Mesendoderm (in vitro differentiated cells): ENCODE data around the gene GAB3.

Experiments used
- DNase-seq: peaks from one replicate; pipeline ENCODE4 v3.0.0; 2013
- H2AK5ac ChIP-seq: 2 replicates; pipeline ENCODE4 v1.6.1; 2013; ENCODE audit warnings: low read length, inconsistent platforms
- H2BK120ac ChIP-seq: 2 replicates; pipeline ENCODE4 v1.6.1; 2013; ENCODE audit warnings: low read depth, mild to moderate bottlenecking, low read length, moderate library complexity, mixed read lengths
- H2BK15ac ChIP-seq: replicated peaks from 2 replicates; pipeline ENCODE4 v1.6.1; 2013; ENCODE audit warnings: low read depth, mild to moderate bottlenecking, moderate library complexity
- H2BK5ac ChIP-seq: 2 replicates; pipeline ENCODE4 v1.6.1; 2013; ENCODE audit warnings: low read length, inconsistent platforms
- H3K18ac ChIP-seq: 2 replicates; pipeline ENCODE4 v1.6.1; 2013; ENCODE audit warnings: mild to moderate bottlenecking, low read length, mixed read lengths
- H3K23ac ChIP-seq: one replicate; pipeline ENCODE4 v1.6.1; 2013; ENCODE audit warnings: low read length
- H3K27ac ChIP-seq: 2 replicates; pipeline ENCODE4 v1.5.1; 2013; ENCODE audit warnings: low read depth, mild to moderate bottlenecking, inconsistent platforms, low read length, moderate library complexity
- H3K27me3 ChIP-seq: 2 replicates; pipeline ENCODE4 v1.6.1; 2013; ENCODE audit warnings: low read length, control low read depth, mild to moderate bottlenecking, inconsistent platforms; ENCODE audit not compliant: insufficient read depth, poor library complexity
- H3K36me3 ChIP-seq: 2 replicates; pipeline ENCODE4 v1.6.1; 2013; ENCODE audit warnings: low read length, inconsistent platforms; ENCODE audit not compliant: control insufficient read depth, insufficient read depth
- H3K4ac ChIP-seq: one replicate; pipeline ENCODE4 v1.6.1; 2013; ENCODE audit warnings: low read depth, mild to moderate bottlenecking, low read length, moderate library complexity
- H3K4me1 ChIP-seq: 2 replicates; pipeline ENCODE4 v1.6.1; 2013; ENCODE audit warnings: low read depth, low read length, inconsistent platforms; ENCODE audit not compliant: control insufficient read depth
- H3K4me2 ChIP-seq: 2 replicates; pipeline ENCODE4 v1.6.1; 2013; ENCODE audit warnings: low read length
- H3K4me3 ChIP-seq: 2 replicates; pipeline ENCODE4 v1.5.1; 2013; ENCODE audit warnings: mild to moderate bottlenecking, low read length
- H3K56ac ChIP-seq: one replicate; pipeline ENCODE4 v1.6.1; 2013; ENCODE audit warnings: low read length
- H3K79me1 ChIP-seq: 2 replicates; pipeline ENCODE4 v1.6.1; 2013; ENCODE audit warnings: low read length, inconsistent platforms
- H3K79me2 ChIP-seq: 2 replicates; pipeline ENCODE4 v1.6.1; 2013; ENCODE audit warnings: mild to moderate bottlenecking, low read length; ENCODE audit not compliant: control insufficient read depth, insufficient read depth
- H3K9ac ChIP-seq: 2 replicates; pipeline ENCODE4 v1.6.1; 2013; ENCODE audit warnings: low read length, inconsistent platforms
- H4K5ac ChIP-seq: one replicate; pipeline ENCODE4 v1.6.1; 2013; ENCODE audit warnings: low read length
- H4K8ac ChIP-seq: one replicate; pipeline ENCODE4 v1.6.1; 2013; ENCODE audit warnings: low read depth, mild to moderate bottlenecking, control low read depth, low read length, moderate library complexity
- WGBS: extraction: QIAGEN DNeasy Blood & Tissue Kit; methylation state at CpG from one replicate; pipeline ENCODE4 v1.1.7; 2013; ENCODE audit warnings: low lambda C conversion rate, missing lambda C conversion rate; ENCODE audit not compliant: insufficient coverage; ENCODE audit errors: extremely low coverage; 5-methylcytosine and 5-hydroxymethylcytosine counted together

Gene GAB3

DNA sequence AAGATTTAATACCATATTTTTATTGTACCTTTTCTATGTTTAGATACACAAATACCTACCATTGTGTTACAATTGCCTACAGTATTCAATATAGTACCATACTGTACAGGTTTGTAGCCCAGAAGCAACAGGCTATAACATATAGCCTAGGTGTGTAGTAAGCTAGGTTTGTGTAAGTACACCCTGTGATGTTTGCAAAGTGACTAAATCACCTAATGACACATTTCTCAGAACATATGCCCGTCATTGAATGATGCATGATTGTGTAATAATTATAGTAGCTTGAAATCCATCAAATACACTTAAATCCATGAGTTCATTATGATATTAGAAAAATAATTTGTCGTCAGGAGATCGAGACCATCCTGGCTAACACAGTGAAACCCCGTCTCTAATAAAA lies 30.8 kb downstream of the GAB3 start:
- no peak overlapping the region for H2AK5ac ChIP-seq
- H2BK5ac ChIP-seq: no peak overlapping the region
- no peak overlapping the region for H3K23ac ChIP-seq
- no peak overlapping the region for H2BK120ac ChIP-seq
- H3K27ac ChIP-seq: no peak overlapping the region
- H3K79me2 ChIP-seq: no peaks in the 10 kb centered on the region
- H3K27me3 ChIP-seq: no peaks in the 10 kb centered on the region
- H3K18ac ChIP-seq: no peak overlapping the region
- H2BK15ac ChIP-seq: no peak overlapping the region
- H3K56ac ChIP-seq: no peak overlapping the region
- no peaks in the 10 kb centered on the region for H3K79me1 ChIP-seq
- H3K4ac ChIP-seq: no peak overlapping the region
- no CpG with 5 or more reads among the region's 4 CpGs for WGBS
- no peak overlapping the region for H4K8ac ChIP-seq
- no peak overlapping the region for H3K4me2 ChIP-seq
- no peaks in the 10 kb centered on the region for H3K36me3 ChIP-seq
- DNase-seq: no peak
- no peaks in the 10 kb centered on the region for H3K4me1 ChIP-seq
- no peak overlapping the region for H3K9ac ChIP-seq
- H3K4me3 ChIP-seq: no peak overlapping the region
- H4K5ac ChIP-seq: no peak overlapping the region

DNA sequence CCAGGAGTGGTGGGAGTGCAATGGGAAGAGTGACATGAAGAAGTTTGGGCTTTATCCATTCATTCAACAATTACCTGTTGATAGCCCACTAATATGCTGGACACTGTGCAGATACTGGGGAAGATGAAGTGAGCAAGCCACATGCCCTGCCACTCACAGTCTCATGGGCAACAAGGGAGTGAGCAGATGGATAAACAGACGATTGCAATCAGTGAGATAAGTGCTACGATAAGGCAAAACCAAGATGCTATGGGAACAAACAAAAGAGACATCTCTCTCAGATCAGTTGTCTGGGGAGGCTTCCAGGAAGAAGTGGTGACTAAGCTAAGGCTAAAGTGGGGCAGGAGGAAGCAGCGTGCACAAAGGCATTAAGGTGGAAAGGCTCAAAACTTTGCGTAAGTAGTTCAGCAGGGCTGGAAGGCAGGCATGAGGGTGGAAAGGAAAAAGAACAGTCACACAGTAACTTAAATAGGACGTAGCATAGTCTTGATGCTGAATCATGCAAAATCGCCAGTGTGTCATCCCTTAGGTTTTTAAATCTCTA lies 31.7 kb downstream of the GAB3 start:
- no peak overlapping the region for H2BK120ac ChIP-seq
- no peak overlapping the region for H3K27ac ChIP-seq
- H3K4ac ChIP-seq: no peak overlapping the region

DNA sequence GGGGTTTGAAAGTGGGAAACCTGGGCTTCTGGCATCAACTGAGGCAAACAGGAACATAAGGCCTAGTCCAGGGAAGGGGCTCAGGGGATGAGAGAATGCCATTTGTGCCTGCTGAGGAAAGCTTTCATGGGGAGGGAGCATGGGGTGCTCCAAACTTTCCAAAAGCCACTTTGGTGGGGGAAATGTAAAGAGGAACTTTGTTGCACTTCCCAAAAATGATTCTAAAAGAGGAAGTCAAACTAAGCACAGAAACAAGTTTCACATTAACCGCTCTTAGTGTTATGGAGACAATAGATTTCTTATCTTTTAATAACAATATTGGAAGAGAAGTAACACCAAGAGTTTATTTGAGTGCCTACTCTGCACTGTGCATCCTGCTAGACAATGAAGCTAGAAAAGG lies 32.3 kb downstream of the GAB3 start:
- Histone ChIP-seq H3K56ac (no peak overlapping the region), H3K27ac (no peak overlapping the region), H4K5ac (no peak overlapping the region), H3K4me3 (no peak overlapping the region), H3K4me1 (no peaks in the 10 kb centered on the region), H2BK120ac (no peak overlapping the region), H3K79me2 (no peaks in the 10 kb centered on the region), H3K4me2 (no peak overlapping the region), H3K36me3 (no peaks in the 10 kb centered on the region), H3K9ac (no peak overlapping the region), H2BK5ac (no peak overlapping the region), H4K8ac (no peak overlapping the region), H3K18ac (no peak overlapping the region), H3K27me3 (no peaks in the 10 kb centered on the region), H3K4ac (no peak overlapping the region), H3K23ac (no peak overlapping the region), H3K79me1 (no peaks in the 10 kb centered on the region), H2BK15ac (no peak overlapping the region), H2AK5ac (no peak overlapping the region)
- no CpG with 5 or more reads among the region's 1 CpG for WGBS
- no peak for DNase-seq

More for the DNA sequence above, 31.7 kb downstream of the GAB3 start:
- H2AK5ac ChIP-seq: no peak overlapping the region
- H3K27me3 ChIP-seq: no peaks in the 10 kb centered on the region
- no peaks in the 10 kb centered on the region for H3K36me3 ChIP-seq
- H3K56ac ChIP-seq: no peak overlapping the region
- no peak overlapping the region for H4K8ac ChIP-seq
- no peak for DNase-seq
- no peak overlapping the region for H3K4me3 ChIP-seq
- H4K5ac ChIP-seq: no peak overlapping the region
- no peak overlapping the region for H3K23ac ChIP-seq
- no peak overlapping the region for H3K9ac ChIP-seq
- H2BK15ac ChIP-seq: no peak overlapping the region
- no peaks in the 10 kb centered on the region for H3K4me1 ChIP-seq
- no peak overlapping the region for H2BK5ac ChIP-seq
- no peak overlapping the region for H3K18ac ChIP-seq
- no CpG with 5 or more reads among the region's 6 CpGs for WGBS
- no peaks in the 10 kb centered on the region for H3K79me1 ChIP-seq
- no peaks in the 10 kb centered on the region for H3K79me2 ChIP-seq
- no peak overlapping the region for H3K4me2 ChIP-seq

DNA sequence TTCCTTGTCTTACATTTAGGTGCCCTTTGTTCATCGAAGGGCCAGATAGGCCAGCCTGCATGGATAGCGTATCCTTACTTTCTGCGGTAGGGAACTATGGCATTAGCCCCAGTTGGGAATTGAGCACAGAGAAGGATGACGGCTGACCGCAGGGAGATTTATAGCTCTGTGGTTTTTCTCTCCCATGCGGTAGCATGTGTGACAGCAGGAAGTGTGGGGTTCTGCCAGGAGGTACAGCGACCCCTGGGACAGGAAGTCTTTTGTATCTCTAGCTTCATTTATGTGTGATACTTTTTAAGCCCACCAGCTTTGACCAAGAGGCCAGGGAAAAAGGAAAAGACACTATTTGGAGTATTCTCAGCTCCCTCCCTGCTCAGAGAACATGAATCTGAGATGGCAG lies 33.1 kb downstream of the GAB3 start:
- Histone ChIP-seq H2AK5ac (no peak overlapping the region), H3K36me3 (no peaks in the 10 kb centered on the region), H3K23ac (no peak overlapping the region), H3K79me1 (no peaks in the 10 kb centered on the region), H3K4me1 (no peaks in the 10 kb centered on the region), H3K56ac (no peak overlapping the region), H2BK120ac (no peak overlapping the region), H3K9ac (no peak overlapping the region), H3K4me3 (no peak overlapping the region), H4K8ac (no peak overlapping the region), H3K4ac (no peak overlapping the region), H4K5ac (no peak overlapping the region), H2BK5ac (no peak overlapping the region), H3K18ac (no peak overlapping the region), H2BK15ac (no peak overlapping the region), H3K27me3 (no peaks in the 10 kb centered on the region), H3K27ac (no peak overlapping the region), H3K4me2 (no peak overlapping the region), H3K79me2 (no peaks in the 10 kb centered on the region)
- no CpG with 5 or more reads among the region's 7 CpGs for WGBS
- DNase-seq: no peak

DNA sequence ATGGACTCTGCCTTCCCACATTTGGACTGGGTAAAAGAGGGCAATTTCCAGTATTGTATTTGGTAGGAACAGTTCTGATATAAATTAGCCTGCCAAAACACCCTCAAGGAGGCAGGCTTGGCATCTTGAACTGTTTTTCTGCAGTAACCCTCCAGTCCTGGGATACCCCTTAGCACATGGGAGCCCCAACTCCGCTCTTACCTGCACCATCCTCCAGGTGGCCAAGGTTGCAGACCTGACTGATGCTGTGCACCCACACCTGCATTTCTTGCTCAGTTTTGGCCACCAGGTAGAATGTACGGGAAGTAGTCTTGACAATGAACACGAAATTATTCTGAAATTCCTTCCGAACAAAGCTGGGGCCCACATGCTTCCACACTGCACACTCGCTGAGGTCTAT lies 35.1 kb downstream of the GAB3 start:
- Histone ChIP-seq H3K4ac (no peak overlapping the region), H3K23ac (no peak overlapping the region), H2BK15ac (no peak overlapping the region), H3K4me1 (no peaks in the 10 kb centered on the region), H3K4me3 (no peak overlapping the region), H3K18ac (no peak overlapping the region), H4K5ac (no peak overlapping the region), H4K8ac (no peak overlapping the region), H3K4me2 (no peak overlapping the region), H3K36me3 (no peaks in the 10 kb centered on the region), H3K27me3 (no peaks in the 10 kb centered on the region), H2AK5ac (no peak overlapping the region), H3K27ac (no peak overlapping the region), H2BK5ac (no peak overlapping the region), H3K79me1 (no peaks in the 10 kb centered on the region), H3K79me2 (no peaks in the 10 kb centered on the region), H3K56ac (no peak overlapping the region), H2BK120ac (no peak overlapping the region), H3K9ac (no peak overlapping the region)
- no CpG with 5 or more reads among the region's 5 CpGs for WGBS
- DNase-seq: no peak

DNA sequence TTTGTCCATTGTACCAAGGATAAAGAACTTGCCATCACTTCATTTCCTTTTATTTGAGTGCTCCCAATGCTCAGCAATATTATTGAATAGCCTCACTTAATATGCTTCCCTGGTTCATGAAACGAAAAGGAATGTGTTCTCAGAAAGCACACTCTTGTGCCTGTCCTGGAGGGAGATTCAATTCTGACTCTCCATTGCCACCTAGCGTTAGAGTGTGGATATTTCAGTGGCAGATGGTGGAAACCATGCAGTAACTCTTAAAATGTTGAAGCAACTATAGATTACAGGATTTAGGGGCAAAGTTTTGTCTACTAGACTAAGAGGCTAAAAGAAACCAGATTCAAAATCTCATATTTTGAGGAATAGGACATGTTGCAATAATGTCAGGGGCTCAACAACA lies 36.0 kb downstream of the GAB3 start:
- Histone ChIP-seq H3K56ac (no peak overlapping the region), H3K27ac (no peak overlapping the region), H3K79me2 (no peaks in the 10 kb centered on the region), H3K18ac (no peak overlapping the region), H3K9ac (no peak overlapping the region), H4K5ac (no peak overlapping the region), H3K79me1 (no peaks in the 10 kb centered on the region), H2BK5ac (no peak overlapping the region), H3K36me3 (no peaks in the 10 kb centered on the region), H2BK15ac (no peak overlapping the region), H3K4ac (no peak overlapping the region), H3K23ac (no peak overlapping the region), H3K4me3 (no peak overlapping the region), H3K4me1 (no peaks in the 10 kb centered on the region), H3K27me3 (no peaks in the 10 kb centered on the region), H2AK5ac (no peak overlapping the region), H3K4me2 (no peak overlapping the region), H4K8ac (no peak overlapping the region), H2BK120ac (no peak overlapping the region)
- WGBS: no CpG with 5 or more reads among the region's 2 CpGs
- DNase-seq: peak; percentile 44
